Stomach (tissue), 9 donors: ENCODE results near the gene IL21R. TPM values are rescaled to one million over a fixed set of nuclear protein-coding genes. Genes with fewer than 3 reads are reported as not detected.
A peak's percentile ranks its signal among the peaks of the same experiment; 100 is the strongest.

Experiments used
- DNase-seq, 2 donors: peaks; one replicate each; pipeline versions ENCODE4 v3.0.0 to v3.0.0-alpha.2; 2013 to 2019
- H3K27ac ChIP-seq, 5 donors: fragments of 200-600 bp in 4 of 5; sonication (generic) in 4 of 5; one replicate each; pipeline ENCODE4 v1.5.1; 2013 to 2019; ENCODE audit warnings: mild to moderate bottlenecking in 1 of 5, moderate library complexity in 1 of 5
- H3K27me3 ChIP-seq, 3 donors: fragments of 200-600 bp; sonication (generic); one replicate each; pipeline ENCODE4 v1.5.1; 2017 to 2019; ENCODE audit warnings: mixed run types in 1 of 3
- H3K36me3 ChIP-seq, 4 donors: fragments of 200-600 bp; sonication (generic); 1 replicate in 3 of 4; 2 replicates in 1 of 4; pipeline ENCODE4 v1.5.1; 2016 to 2019
- H3K4me1 ChIP-seq, 4 donors: fragments of 200-600 bp; sonication (generic); one replicate each; pipeline ENCODE4 v1.5.1; 2016 to 2019
- H3K4me3 ChIP-seq, 4 donors: fragments of 200-600 bp; sonication (generic) in 3 of 4; one replicate each; pipeline ENCODE4 v1.5.1; 2016 to 2019; ENCODE audit warnings: mild to moderate bottlenecking in 1 of 4
- H3K9me3 ChIP-seq, 4 donors: fragments of 200-600 bp; sonication (generic); one replicate each; pipeline ENCODE4 v1.5.1; 2016 to 2019
- EP300 ChIP-seq: sonication (generic); formaldehyde crosslinking; IDR thresholded peaks from one replicate; pipeline ENCODE4 v1.6.1; 2017; ENCODE audit warnings: antibody characterized with exemption
- POLR2A ChIP-seq, 4 donors: fragments of 450-650 bp; IDR thresholded peaks; one replicate each; pipeline ENCODE4 v1.6.1; 2016; ENCODE audit warnings: antibody characterized with exemption in 4 of 4, control low read depth in 2 of 4, mild to moderate bottlenecking in 1 of 4, moderate library complexity in 1 of 4
- POLR2AphosphoS5 ChIP-seq, 3 donors: sonication (generic); formaldehyde crosslinking; IDR thresholded peaks; one replicate each; pipeline ENCODE4 v1.6.1; 2016; ENCODE audit warnings: antibody characterized with exemption in 3 of 3
- WGBS, 5 donors: extraction: QIAGEN DNeasy Blood & Tissue Kit in 3 of 5; methylation state at CpG; one replicate each; pipeline versions ENCODE4 v1.1.5 to v1.1.7; 2013 to 2018; 5-methylcytosine and 5-hydroxymethylcytosine counted together
- intact Hi-C: fragments of 100-400 bp; cut with DNase I; formaldehyde crosslinking; loops from one replicate; pipeline ENCODE4 v1.15.1; 2023; ENCODE audit warnings: low total_unique reads
- polyA plus RNA-seq, 3 donors: library from polyadenylated mRNA; stranded (reverse); fragments of 200-250 nt; gene quantifications; one replicate each; pipeline ENCODE4 v1.2.3, GENCODE V29; 2013
- total RNA-seq, 5 donors: library from RNA; depleted of rRNA; stranded (reverse); fragments of >200 nt; gene quantifications; one replicate each; pipeline versions ENCODE4 v1.1.0 to v1.2.3, GENCODE V29; 2014 to 2016
- TF ChIP-seq, protein P1 (sequence below), 7 experiments: fragments of 450-650 bp in 4 of 7; fragments of 200-600 bp in 3 of 7; sonication (generic) in 3 of 7; IDR thresholded peaks; one replicate each; pipeline ENCODE4 v1.5.1; 2016 to 2019; ENCODE audit warnings: antibody characterized with exemption in 7 of 7, control low read depth in 2 of 7, mild to moderate bottlenecking in 1 of 7
- donor health status: healthy with polysubstance abuse.
- donor health status: Bipolar disorder and iron deficiency.
- donor health status: healthy.

The IL21R gene
- total and polyA plus RNA-seq, 8 donors: 0.14 to 0.73 (median 0.38) TPM; not detected in 4

- intact Hi-C loops: no loop called here
- H3K27ac ChIP-seq: no peak overlapping the region
- peaks cover 0 to 19% (median 5%) of the 10 kb centered on the region in 3 donors for H3K27me3 ChIP-seq
- no peak overlapping the region for H3K4me3 ChIP-seq
- no peaks in the 10 kb centered on the region for H3K4me1 ChIP-seq
- H3K36me3 ChIP-seq: no peaks in the 10 kb centered on the region
- 93 to 96% (median 94%) methylated on average over 1 of the region's 1 CpG for WGBS, 5 donors
- no peak for TF ChIP-seq POLR2A (IDR thresholded peaks at IDR 0.05)
- TF ChIP-seq, protein P1, sequence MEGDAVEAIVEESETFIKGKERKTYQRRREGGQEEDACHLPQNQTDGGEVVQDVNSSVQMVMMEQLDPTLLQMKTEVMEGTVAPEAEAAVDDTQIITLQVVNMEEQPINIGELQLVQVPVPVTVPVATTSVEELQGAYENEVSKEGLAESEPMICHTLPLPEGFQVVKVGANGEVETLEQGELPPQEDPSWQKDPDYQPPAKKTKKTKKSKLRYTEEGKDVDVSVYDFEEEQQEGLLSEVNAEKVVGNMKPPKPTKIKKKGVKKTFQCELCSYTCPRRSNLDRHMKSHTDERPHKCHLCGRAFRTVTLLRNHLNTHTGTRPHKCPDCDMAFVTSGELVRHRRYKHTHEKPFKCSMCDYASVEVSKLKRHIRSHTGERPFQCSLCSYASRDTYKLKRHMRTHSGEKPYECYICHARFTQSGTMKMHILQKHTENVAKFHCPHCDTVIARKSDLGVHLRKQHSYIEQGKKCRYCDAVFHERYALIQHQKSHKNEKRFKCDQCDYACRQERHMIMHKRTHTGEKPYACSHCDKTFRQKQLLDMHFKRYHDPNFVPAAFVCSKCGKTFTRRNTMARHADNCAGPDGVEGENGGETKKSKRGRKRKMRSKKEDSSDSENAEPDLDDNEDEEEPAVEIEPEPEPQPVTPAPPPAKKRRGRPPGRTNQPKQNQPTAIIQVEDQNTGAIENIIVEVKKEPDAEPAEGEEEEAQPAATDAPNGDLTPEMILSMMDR (IDR thresholded peaks at IDR 0.05): no peak
- TF ChIP-seq POLR2AphosphoS5 (IDR thresholded peaks at IDR 0.05): no peak
- no peak for TF ChIP-seq EP300
- DNase-seq: no peak
- peaks cover 0 to 26% (median 19%) of the 10 kb centered on the region in 4 donors for H3K9me3 ChIP-seq
Measured at GRCh38 chr16:27425961-27426360, 24.0 kb downstream of the IL21R start.

DNA sequence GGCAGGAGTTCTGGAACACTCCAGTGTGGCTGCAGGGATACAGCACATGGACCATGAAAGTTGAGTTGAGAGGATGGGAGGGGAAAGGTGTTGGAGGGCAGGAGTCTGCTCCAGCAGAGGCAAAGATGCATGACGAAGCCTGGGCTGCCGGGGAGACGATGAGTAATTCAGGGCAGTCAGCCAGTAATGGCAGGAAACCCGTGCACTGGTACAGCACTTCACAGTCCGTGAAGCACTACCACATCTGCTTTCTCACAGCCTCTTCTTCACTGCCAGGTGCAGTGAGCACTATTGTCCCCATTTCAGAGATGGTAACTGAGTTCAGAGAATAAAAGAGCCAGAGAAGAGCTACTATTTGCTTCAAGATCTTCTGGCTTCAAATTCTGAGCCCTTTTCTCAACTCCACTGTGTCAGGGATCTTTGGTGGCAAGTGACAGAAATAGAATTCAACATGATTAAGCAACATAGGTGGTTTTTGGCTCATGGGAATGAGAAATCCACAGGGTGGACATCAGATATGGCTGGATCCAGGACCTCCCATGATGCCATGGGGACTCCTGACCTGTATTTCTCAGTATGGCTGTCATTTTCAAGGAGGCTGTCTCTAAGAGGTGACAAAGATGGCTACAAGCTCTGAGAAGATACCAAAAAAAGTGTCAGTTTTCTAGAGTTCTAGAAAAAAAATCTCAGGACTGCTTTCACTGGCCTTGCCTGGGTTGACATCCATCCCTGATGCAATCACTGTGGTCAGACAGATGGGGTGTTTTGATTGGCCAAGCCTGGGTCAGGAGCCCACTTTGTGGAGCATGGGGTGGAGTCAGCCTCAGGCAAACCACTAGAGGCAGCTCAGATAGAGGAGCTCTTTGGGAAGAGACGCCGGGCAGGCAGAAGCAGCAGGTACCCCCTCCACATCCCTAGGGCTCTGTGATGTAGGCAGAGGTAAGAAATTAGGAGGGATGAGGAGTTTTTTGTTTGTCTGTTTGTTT is 24.7 kb downstream of the IL21R start:
- peaks cover 0 to 26% (median 5%) of the 10 kb centered on the region in 3 donors for H3K27me3 ChIP-seq
- TF ChIP-seq, protein P1 (IDR thresholded peaks at IDR 0.05): no peak
- TF ChIP-seq POLR2A (IDR thresholded peaks at IDR 0.05) (no peak), POLR2AphosphoS5 (IDR thresholded peaks at IDR 0.05) (no peak), EP300 (no peak)
- H3K9me3 ChIP-seq: peaks cover 0 to 19% (median 15%) of the 10 kb centered on the region in 4 donors
- no peaks in the 10 kb centered on the region for H3K4me1 ChIP-seq
- H3K27ac ChIP-seq: no peak overlapping the region
- H3K4me3 ChIP-seq: no peak overlapping the region
- DNase-seq: peak; percentile 26 to 50
- WGBS, 5 donors: 34 to 55% (median 46%) methylated on average over 7 of the region's 7 CpGs
- intact Hi-C loops: no loop called here
- no peaks in the 10 kb centered on the region for H3K36me3 ChIP-seq

- WGBS, 5 donors: 59 to 73% (median 70%) methylated on average over 5 of the region's 5 CpGs
- Histone ChIP-seq H3K27me3 (peaks cover 0 to 34% (median 5%) of the 10 kb centered on the region in 3 donors), H3K4me3 (no peak overlapping the region), H3K9me3 (peaks cover 0 to 11% (median 9%) of the 10 kb centered on the region in 4 donors), H3K36me3 (no peaks in the 10 kb centered on the region), H3K27ac (no peak overlapping the region), H3K4me1 (no peaks in the 10 kb centered on the region)
- peak in 1 of 2 donors; percentile 19 for DNase-seq
- TF ChIP-seq POLR2AphosphoS5 (IDR thresholded peaks at IDR 0.05) (no peak), POLR2A (IDR thresholded peaks at IDR 0.05) (no peak)
- TF ChIP-seq, protein P1 (IDR thresholded peaks at IDR 0.05): no peak
- intact Hi-C loops: no loop called here
Measured at GRCh38 chr16:27427538-27427937, 25.6 kb downstream of the IL21R start.

- H3K27me3 ChIP-seq: peaks cover 0 to 40% (median 5%) of the 10 kb centered on the region in 3 donors
- H3K9me3 ChIP-seq: peaks cover 0 to 4% (median 2%) of the 10 kb centered on the region in 4 donors
- no peak overlapping the region for H3K4me3 ChIP-seq
- intact Hi-C loops: no loop called here
- no peaks in the 10 kb centered on the region for H3K4me1 ChIP-seq
- TF ChIP-seq POLR2AphosphoS5 (IDR thresholded peaks at IDR 0.05) (no peak), EP300 (no peak), POLR2A (IDR thresholded peaks at IDR 0.05) (no peak)
- TF ChIP-seq, protein P1 (IDR thresholded peaks at IDR 0.05): no peak
- no peak for DNase-seq
- H3K27ac ChIP-seq: no peak overlapping the region
- no peaks in the 10 kb centered on the region for H3K36me3 ChIP-seq
- 73 to 90% (median 86%) methylated on average over 2 to 4 of the region's 4 CpGs for WGBS, 5 donors
Measured at GRCh38 chr16:27428026-27428785, 26.2 kb downstream of the IL21R start.
